Sigmoid colon (tissue), 7 donors: ENCODE measurements around the gene PAX9. TPM values are rescaled to one million over a fixed set of nuclear protein-coding genes. Genes with fewer than 3 reads are reported as not detected.

ENCODE experiments used
- DNase-seq: peaks from one replicate; pipeline ENCODE4 v3.0.0-alpha.2; 2019
- H3K27ac ChIP-seq, 4 donors: fragments of 200-600 bp; sonication (generic); one replicate each; pipeline ENCODE4 v1.5.1; 2016 to 2019; ENCODE audit warnings: mild to moderate bottlenecking in 1 of 4
- H3K27me3 ChIP-seq, 3 donors: fragments of 200-600 bp; sonication (generic); one replicate each; pipeline ENCODE4 v1.5.1; 2019; ENCODE audit warnings: mild to moderate bottlenecking in 1 of 3
- H3K36me3 ChIP-seq, 4 donors: fragments of 200-600 bp; sonication (generic); one replicate each; pipeline ENCODE4 v1.5.1; 2016 to 2019
- H3K4me1 ChIP-seq, 4 donors: fragments of 200-600 bp; sonication (generic); one replicate each; pipeline ENCODE4 v1.5.1; 2017 to 2019
- H3K4me3 ChIP-seq, 4 donors: fragments of 200-600 bp; sonication (generic); one replicate each; pipeline ENCODE4 v1.5.1; 2017 to 2019; ENCODE audit warnings: mild to moderate bottlenecking in 2 of 4, moderate library complexity in 1 of 4
- H3K9me3 ChIP-seq, 4 donors: fragments of 200-600 bp in 3 of 4; sonication (generic) in 3 of 4; one replicate each; pipeline versions ENCODE4 v1.5.1 to v1.6.1; 2013 to 2019
- CTCF ChIP-seq, 4 experiments: fragments of 450-650 bp in 3 of 4; fragments of 200-600 bp in 1 of 4; IDR thresholded peaks; one replicate each; pipeline ENCODE4 v1.5.1; 2016 to 2019; ENCODE audit warnings: antibody characterized with exemption in 4 of 4, mild to moderate bottlenecking in 3 of 4, moderate library complexity in 2 of 4
- EP300 ChIP-seq, 4 donors: sonication (generic); formaldehyde crosslinking; IDR thresholded peaks; one replicate each; pipeline ENCODE4 v1.6.1; 2017; ENCODE audit warnings: antibody characterized with exemption in 4 of 4
- POLR2A ChIP-seq, 2 donors: fragments of 450-650 bp; IDR thresholded peaks; one replicate each; pipeline ENCODE4 v1.6.1; 2016; ENCODE audit warnings: antibody characterized with exemption in 2 of 2, mild to moderate bottlenecking in 2 of 2, moderate library complexity in 2 of 2
- POLR2AphosphoS5 ChIP-seq, 4 donors: sonication (generic); formaldehyde crosslinking; IDR thresholded peaks; one replicate each; pipeline ENCODE4 v1.6.1; 2017; ENCODE audit warnings: antibody characterized with exemption in 4 of 4
- WGBS, 2 donors: extraction: QIAGEN DNeasy Blood & Tissue Kit; methylation state at CpG; one replicate each; pipeline ENCODE4 v1.1.7; 2013; 5-methylcytosine and 5-hydroxymethylcytosine counted together
- intact Hi-C: fragments of 100-400 bp; cut with DNase I; formaldehyde crosslinking; loops from one replicate; pipeline ENCODE4 v1.15.1; 2023
- polyA plus RNA-seq, 3 donors: library from polyadenylated mRNA; stranded (reverse); fragments of 200-250 nt; gene quantifications; one replicate each; pipeline ENCODE4 v1.2.3, GENCODE V29; 2013
- total RNA-seq, 4 donors: library from RNA; depleted of rRNA; stranded (reverse); fragments of >200 nt; gene quantifications; one replicate each; pipeline ENCODE4 v1.1.0, GENCODE V29; 2016
- donor health status: healthy with polysubstance abuse.
- donor health status: Bipolar disorder and iron deficiency.
- donor health status: healthy.

Gene PAX9
- total and polyA plus RNA-seq, 7 donors, result under 0.01 to 1.2 (median 0.28) TPM; not detected in 2

- no peaks in the 10 kb centered on the region for H3K27me3 ChIP-seq
- TF ChIP-seq EP300 (IDR thresholded peaks at IDR 0.05) (no peak), POLR2AphosphoS5 (IDR thresholded peaks at IDR 0.05) (no peak), POLR2A (IDR thresholded peaks at IDR 0.05) (no peak), CTCF (IDR thresholded peaks at IDR 0.05) (no peak)
- 74 to 83% methylated on average over 1 of the region's 1 CpG for WGBS, 2 donors
- no peak overlapping the region for H3K27ac ChIP-seq
- no peaks in the 10 kb centered on the region for H3K9me3 ChIP-seq
- H3K4me3 ChIP-seq, result no peak overlapping the region
- intact Hi-C loops, result no loop called here
- H3K36me3 ChIP-seq, result no peaks in the 10 kb centered on the region
- no peaks in the 10 kb centered on the region for H3K4me1 ChIP-seq
- no peak for DNase-seq
These were observed 60.2 kb downstream of the PAX9 start for GRCh38 chr14:36721877-36722276.

- Histone ChIP-seq H3K4me3 (no peak overlapping the region), H3K36me3 (no peaks in the 10 kb centered on the region), H3K9me3 (no peaks in the 10 kb centered on the region), H3K4me1 (no peaks in the 10 kb centered on the region), H3K27me3 (no peaks in the 10 kb centered on the region), H3K27ac (no peak overlapping the region)
- intact Hi-C loops, result no loop called here
- TF ChIP-seq EP300 (IDR thresholded peaks at IDR 0.05) (no peak), CTCF (IDR thresholded peaks at IDR 0.05) (no peak), POLR2A (IDR thresholded peaks at IDR 0.05) (no peak), POLR2AphosphoS5 (IDR thresholded peaks at IDR 0.05) (no peak)
- 65 to 79% methylated on average over 2 of the region's 2 CpGs for WGBS, 2 donors
- no peak for DNase-seq
These were observed 61.9 kb downstream of the PAX9 start for GRCh38 chr14:36723530-36723929.

GRCh38 chr14:36724162-36724561, 62.5 kb downstream of the PAX9 start:
- no peaks in the 10 kb centered on the region for H3K27me3 ChIP-seq
- H3K9me3 ChIP-seq, result no peaks in the 10 kb centered on the region
- TF ChIP-seq POLR2AphosphoS5 (IDR thresholded peaks at IDR 0.05) (no peak), POLR2A (IDR thresholded peaks at IDR 0.05) (no peak), CTCF (IDR thresholded peaks at IDR 0.05) (no peak), EP300 (IDR thresholded peaks at IDR 0.05) (no peak)
- no peaks in the 10 kb centered on the region for H3K36me3 ChIP-seq
- intact Hi-C loops, result no loop called here
- no peaks in the 10 kb centered on the region for H3K4me1 ChIP-seq
- DNase-seq, result no peak
- H3K27ac ChIP-seq, result no peak overlapping the region
- H3K4me3 ChIP-seq, result no peak overlapping the region

- no peaks in the 10 kb centered on the region for H3K36me3 ChIP-seq
- H3K9me3 ChIP-seq, result no peaks in the 10 kb centered on the region
- WGBS, 2 donors, result 88 to 94% methylated on average over 3 of the region's 3 CpGs
- no peaks in the 10 kb centered on the region for H3K27me3 ChIP-seq
- H3K4me1 ChIP-seq, result no peaks in the 10 kb centered on the region
- H3K4me3 ChIP-seq, result no peak overlapping the region
- no peak overlapping the region for H3K27ac ChIP-seq
- intact Hi-C loops, result no loop called here
- TF ChIP-seq EP300 (IDR thresholded peaks at IDR 0.05) (no peak), POLR2AphosphoS5 (IDR thresholded peaks at IDR 0.05) (no peak), CTCF (IDR thresholded peaks at IDR 0.05) (no peak), POLR2A (IDR thresholded peaks at IDR 0.05) (no peak)
- DNase-seq, result no peak
These were observed 64.5 kb downstream of the PAX9 start for GRCh38 chr14:36726128-36726527.

Other genes with a start within 250 kb of the PAX9 start
- gene NKX2-1, start 141.6 kb upstream of the PAX9 start, total RNA-seq, result not detected
- not detected for gene NKX2-1, start 141.6 kb upstream of the PAX9 start, polyA plus RNA-seq
- not detected for gene NKX2-8, start 79.2 kb upstream of the PAX9 start, total RNA-seq
- gene NKX2-8, start 79.2 kb upstream of the PAX9 start, polyA plus RNA-seq, result not detected